ENCODE results near the gene ABCC2.

ABCC2 gene

GRCh38 chr10:99787311-99787710 is 4.9 kb downstream of the ABCC2 start:
- DNase-seq (ENCODE audit: low spot score): no peak
- peaks cover 21% of the 10 kb centered on the region for H3K4me1 ChIP-seq (ENCODE audit: insufficient read depth, poor library complexity, severe bottlenecking)
- no peak for ATAC-seq (ENCODE audit: low read depth)
- no peaks in the 10 kb centered on the region for H3K36me3 ChIP-seq (ENCODE audit: low read depth)
- TF ChIP-seq, protein P1, sequence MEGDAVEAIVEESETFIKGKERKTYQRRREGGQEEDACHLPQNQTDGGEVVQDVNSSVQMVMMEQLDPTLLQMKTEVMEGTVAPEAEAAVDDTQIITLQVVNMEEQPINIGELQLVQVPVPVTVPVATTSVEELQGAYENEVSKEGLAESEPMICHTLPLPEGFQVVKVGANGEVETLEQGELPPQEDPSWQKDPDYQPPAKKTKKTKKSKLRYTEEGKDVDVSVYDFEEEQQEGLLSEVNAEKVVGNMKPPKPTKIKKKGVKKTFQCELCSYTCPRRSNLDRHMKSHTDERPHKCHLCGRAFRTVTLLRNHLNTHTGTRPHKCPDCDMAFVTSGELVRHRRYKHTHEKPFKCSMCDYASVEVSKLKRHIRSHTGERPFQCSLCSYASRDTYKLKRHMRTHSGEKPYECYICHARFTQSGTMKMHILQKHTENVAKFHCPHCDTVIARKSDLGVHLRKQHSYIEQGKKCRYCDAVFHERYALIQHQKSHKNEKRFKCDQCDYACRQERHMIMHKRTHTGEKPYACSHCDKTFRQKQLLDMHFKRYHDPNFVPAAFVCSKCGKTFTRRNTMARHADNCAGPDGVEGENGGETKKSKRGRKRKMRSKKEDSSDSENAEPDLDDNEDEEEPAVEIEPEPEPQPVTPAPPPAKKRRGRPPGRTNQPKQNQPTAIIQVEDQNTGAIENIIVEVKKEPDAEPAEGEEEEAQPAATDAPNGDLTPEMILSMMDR (IDR thresholded peaks at IDR 0.05; ENCODE audit: poor library complexity, severe bottlenecking): no peak
- no peak overlapping the region for H3K4me3 ChIP-seq (ENCODE audit: severe bottlenecking)
- no peak overlapping the region for H3K27ac ChIP-seq (ENCODE audit: poor library complexity, severe bottlenecking)
- H3K27me3 ChIP-seq (ENCODE audit: insufficient read depth, poor library complexity, severe bottlenecking): no peaks in the 10 kb centered on the region
- H3K9me3 ChIP-seq (ENCODE audit: severe bottlenecking): no peaks in the 10 kb centered on the region

DNA sequence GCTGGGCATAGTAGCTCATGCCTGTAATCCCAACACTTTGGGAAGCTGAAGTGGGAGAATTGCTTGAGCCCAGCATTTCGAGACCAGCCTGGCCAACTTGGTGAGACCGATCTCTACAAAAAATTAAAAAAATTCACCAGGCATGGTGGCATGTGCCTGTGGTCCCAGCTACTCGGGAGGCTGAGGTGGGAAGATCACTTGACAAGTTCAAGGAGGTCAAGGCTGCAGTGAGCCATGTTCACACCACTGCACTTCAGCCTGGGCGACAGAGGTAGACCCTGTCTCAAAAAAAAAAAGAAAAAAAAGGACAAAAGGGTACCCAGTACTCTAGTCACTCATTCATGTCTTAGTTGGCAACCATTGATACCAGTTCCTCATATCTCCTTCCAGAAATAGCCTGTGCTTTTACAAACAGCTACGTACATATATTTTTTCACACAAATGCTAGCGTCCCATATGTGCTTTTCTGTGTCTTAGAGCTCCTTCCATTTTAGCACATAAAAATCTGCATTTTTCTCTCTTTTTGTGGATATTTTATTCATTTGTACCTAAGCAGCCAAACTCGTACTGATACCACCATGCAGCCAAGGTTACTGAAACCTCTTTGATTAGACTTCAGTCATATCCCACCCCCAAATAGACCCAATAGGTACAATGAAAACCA is 5.5 kb downstream of the ABCC2 start:
- no peak for ATAC-seq (ENCODE audit: low read depth)
- H3K36me3 ChIP-seq (ENCODE audit: low read depth): no peaks in the 10 kb centered on the region
- H3K9me3 ChIP-seq (ENCODE audit: severe bottlenecking): no peaks in the 10 kb centered on the region
- H3K4me3 ChIP-seq (ENCODE audit: severe bottlenecking): no peak overlapping the region
- H3K27me3 ChIP-seq (ENCODE audit: insufficient read depth, poor library complexity, severe bottlenecking): no peaks in the 10 kb centered on the region
- no peak overlapping the region for H3K27ac ChIP-seq (ENCODE audit: poor library complexity, severe bottlenecking)
- TF ChIP-seq, protein P1 (IDR thresholded peaks at IDR 0.05; ENCODE audit: poor library complexity, severe bottlenecking): no peak
- peaks cover 21% of the 10 kb centered on the region for H3K4me1 ChIP-seq (ENCODE audit: insufficient read depth, poor library complexity, severe bottlenecking)
- DNase-seq (ENCODE audit: low spot score): no peak

DNA sequence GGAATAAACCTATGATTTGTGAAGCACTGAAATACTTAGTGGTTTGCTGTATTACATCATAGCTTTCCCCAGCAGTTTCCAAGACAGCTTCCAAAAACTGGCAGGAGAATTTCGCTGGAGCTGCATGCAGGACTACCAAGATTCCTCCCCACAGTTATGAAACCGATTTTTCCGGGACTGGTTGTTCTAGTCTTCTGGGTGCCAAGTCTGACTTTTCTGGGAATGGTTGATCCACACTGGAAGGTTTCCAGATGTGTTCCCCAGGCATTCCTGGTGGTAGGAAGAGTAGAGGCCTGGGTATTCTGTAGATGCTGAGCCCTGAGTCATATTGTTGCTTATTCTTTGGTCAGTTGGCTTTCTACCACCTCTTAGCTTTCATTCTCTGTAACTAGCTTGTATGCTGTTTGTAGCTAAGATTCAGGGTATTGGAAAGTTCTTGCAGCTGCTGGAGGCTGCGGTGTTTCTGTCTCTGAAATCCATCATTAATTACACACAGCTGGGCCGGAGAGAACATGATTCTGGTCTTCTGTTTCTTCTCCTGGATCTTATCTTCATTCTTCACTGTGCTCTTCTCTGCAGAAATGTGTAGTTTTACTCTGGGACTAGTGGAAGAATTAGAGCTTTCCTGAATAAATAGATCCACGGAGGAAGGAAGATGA is 6.3 kb downstream of the ABCC2 start:
- TF ChIP-seq, protein P1 (IDR thresholded peaks at IDR 0.05; ENCODE audit: poor library complexity, severe bottlenecking): no peak
- Histone ChIP-seq H3K36me3 (ENCODE audit: low read depth) (no peaks in the 10 kb centered on the region), H3K27ac (ENCODE audit: poor library complexity, severe bottlenecking) (no peak overlapping the region), H3K4me3 (ENCODE audit: severe bottlenecking) (no peak overlapping the region), H3K27me3 (ENCODE audit: insufficient read depth, poor library complexity, severe bottlenecking) (no peaks in the 10 kb centered on the region), H3K4me1 (ENCODE audit: insufficient read depth, poor library complexity, severe bottlenecking) (peaks cover 17% of the 10 kb centered on the region), H3K9me3 (ENCODE audit: severe bottlenecking) (no peaks in the 10 kb centered on the region)
- ATAC-seq (ENCODE audit: low read depth) (no peak), DNase-seq (ENCODE audit: low spot score) (no peak)

DNA sequence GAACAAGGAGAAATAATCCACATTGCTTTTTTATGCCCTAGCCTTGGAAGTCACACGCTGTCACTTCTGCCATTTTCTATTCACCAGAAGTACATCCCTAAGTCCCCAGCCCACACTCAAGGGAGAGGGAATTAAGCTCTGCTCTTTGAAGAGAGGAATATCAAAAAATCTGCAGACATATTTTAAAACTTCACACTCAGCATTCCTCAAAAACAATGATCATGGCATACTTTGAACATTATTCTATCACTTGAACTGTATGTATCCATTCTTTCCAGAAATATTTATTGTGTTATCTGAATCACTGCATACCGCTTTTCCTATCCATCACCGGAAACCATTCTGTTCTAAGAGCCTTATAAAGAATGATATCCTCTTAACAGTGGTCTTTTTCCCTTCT is 9.4 kb downstream of the ABCC2 start:
- DNase-seq (ENCODE audit: low spot score) (no peak), ATAC-seq (ENCODE audit: low read depth) (no peak)
- Histone ChIP-seq H3K27ac (ENCODE audit: poor library complexity, severe bottlenecking) (no peak overlapping the region), H3K36me3 (ENCODE audit: low read depth) (no peaks in the 10 kb centered on the region), H3K27me3 (ENCODE audit: insufficient read depth, poor library complexity, severe bottlenecking) (no peaks in the 10 kb centered on the region), H3K4me1 (ENCODE audit: insufficient read depth, poor library complexity, severe bottlenecking) (no peaks in the 10 kb centered on the region), H3K4me3 (ENCODE audit: severe bottlenecking) (no peak overlapping the region), H3K9me3 (ENCODE audit: severe bottlenecking) (no peaks in the 10 kb centered on the region)
- TF ChIP-seq, protein P1 (IDR thresholded peaks at IDR 0.05; ENCODE audit: poor library complexity, severe bottlenecking): no peak

GRCh38 chr10:99793819-99794218 is 11.4 kb downstream of the ABCC2 start:
- H3K36me3 ChIP-seq (ENCODE audit: low read depth): no peaks in the 10 kb centered on the region
- ATAC-seq (ENCODE audit: low read depth) (no peak), DNase-seq (ENCODE audit: low spot score) (no peak)
- no peaks in the 10 kb centered on the region for H3K4me1 ChIP-seq (ENCODE audit: insufficient read depth, poor library complexity, severe bottlenecking)
- TF ChIP-seq, protein P1 (IDR thresholded peaks at IDR 0.05; ENCODE audit: poor library complexity, severe bottlenecking): no peak
- no peaks in the 10 kb centered on the region for H3K9me3 ChIP-seq (ENCODE audit: severe bottlenecking)
- no peak overlapping the region for H3K4me3 ChIP-seq (ENCODE audit: severe bottlenecking)
- no peaks in the 10 kb centered on the region for H3K27me3 ChIP-seq (ENCODE audit: insufficient read depth, poor library complexity, severe bottlenecking)
- no peak overlapping the region for H3K27ac ChIP-seq (ENCODE audit: poor library complexity, severe bottlenecking)

Data from RWPE2 (cell line).